Hypothalamus (tissue), 51 donors: ENCODE results near the gene DRGX.

ENCODE experiments used
- DNase-seq, 51 donors: peaks; one replicate each; lab custom pipeline; 2025; lab: John Stamatoyannopoulos, UW

The DRGX gene

GRCh38 chr10:49350138-49350537 lies 45.8 kb downstream of the DRGX start:
- DNase-seq: no peak

GRCh38 chr10:49349390-49349789 lies 46.5 kb downstream of the DRGX start:
- no peak for DNase-seq

GRCh38 chr10:49348593-49348992 lies 47.3 kb downstream of the DRGX start:
- DNase-seq: no peak

GRCh38 chr10:49347827-49348226 lies 48.1 kb downstream of the DRGX start:
- DNase-seq: no peak

GRCh38 chr10:49347342-49347741 lies 48.5 kb downstream of the DRGX start:
- DNase-seq: no peak

GRCh38 chr10:49344840-49345239 lies 51.0 kb downstream of the DRGX start:
- no peak for DNase-seq

GRCh38 chr10:49338604-49339003 lies 57.3 kb downstream of the DRGX start:
- no peak for DNase-seq

- DNase-seq: no peak
Measured at GRCh38 chr10:49335364-49335972, 60.4 kb downstream of the DRGX start.

- no peak for DNase-seq
Measured at GRCh38 chr10:49334964-49335363, 60.9 kb downstream of the DRGX start.

- no peak for DNase-seq
Measured at GRCh38 chr10:49333192-49333591, 62.7 kb downstream of the DRGX start.

GRCh38 chr10:49332768-49333167 lies 63.1 kb downstream of the DRGX start:
- DNase-seq: no peak

GRCh38 chr10:49332333-49332732 lies 63.6 kb downstream of the DRGX start:
- DNase-seq: no peak

GRCh38 chr10:49331431-49331830 lies 64.5 kb downstream of the DRGX start:
- DNase-seq: no peak

- no peak for DNase-seq
Measured at GRCh38 chr10:49330127-49330665, 65.7 kb downstream of the DRGX start.

- no peak for DNase-seq
Measured at GRCh38 chr10:49329146-49329505, 66.8 kb downstream of the DRGX start.

GRCh38 chr10:49328401-49329145 lies 67.3 kb downstream of the DRGX start:
- no peak for DNase-seq

GRCh38 chr10:49327036-49327813 lies 68.7 kb downstream of the DRGX start:
- no peak for DNase-seq

- no peak for DNase-seq
Measured at GRCh38 chr10:49325916-49326783, 69.7 kb downstream of the DRGX start.

GRCh38 chr10:49325131-49325915 lies 70.6 kb downstream of the DRGX start:
- DNase-seq: no peak

GRCh38 chr10:49324711-49325110 lies 71.2 kb downstream of the DRGX start:
- DNase-seq: peak in 1 of 51 donors; percentile 6
